B cell (primary cell): ENCODE results near the gene TNFRSF17.

ENCODE experiments used
- CTCF ChIP-seq: fragments of 200-600 bp; IDR thresholded peaks from one replicate; pipeline ENCODE4 v1.8.0; 2022; ENCODE audit warnings: antibody characterized with exemption, mild to moderate bottlenecking
- EZH2 ChIP-seq: IDR thresholded peaks from 2 replicates; pipeline ENCODE4 v1.6.1; 2012; ENCODE audit warnings: borderline replicate concordance, low read depth, mild to moderate bottlenecking, moderate library complexity, low read length; ENCODE audit not compliant: insufficient read depth, poor library complexity, severe bottlenecking

GRCh38 chr16:11990702-11991390 is 25.8 kb downstream of the TNFRSF17 start:
- TF ChIP-seq CTCF: no peak
- no peak for TF ChIP-seq EZH2
